Stimulated activated CD4-positive, alpha-beta T cell treated with anti-CD3 and anti-CD28 coated beads, Interleukin-4, amount 100 ng/mL, for 48 hours (primary cell): ENCODE results near the gene ANAPC4.

Experiments used
- DNase-seq, 2 donors: peaks; one replicate each; pipeline ENCODE4 v3.0.0-alpha.2; 2020; ENCODE audit warnings: low read depth in 2 of 2

The ANAPC4 gene

GRCh38 chr4:25437926-25438325, 60.9 kb downstream of the ANAPC4 start:
- no peak for DNase-seq

DNA sequence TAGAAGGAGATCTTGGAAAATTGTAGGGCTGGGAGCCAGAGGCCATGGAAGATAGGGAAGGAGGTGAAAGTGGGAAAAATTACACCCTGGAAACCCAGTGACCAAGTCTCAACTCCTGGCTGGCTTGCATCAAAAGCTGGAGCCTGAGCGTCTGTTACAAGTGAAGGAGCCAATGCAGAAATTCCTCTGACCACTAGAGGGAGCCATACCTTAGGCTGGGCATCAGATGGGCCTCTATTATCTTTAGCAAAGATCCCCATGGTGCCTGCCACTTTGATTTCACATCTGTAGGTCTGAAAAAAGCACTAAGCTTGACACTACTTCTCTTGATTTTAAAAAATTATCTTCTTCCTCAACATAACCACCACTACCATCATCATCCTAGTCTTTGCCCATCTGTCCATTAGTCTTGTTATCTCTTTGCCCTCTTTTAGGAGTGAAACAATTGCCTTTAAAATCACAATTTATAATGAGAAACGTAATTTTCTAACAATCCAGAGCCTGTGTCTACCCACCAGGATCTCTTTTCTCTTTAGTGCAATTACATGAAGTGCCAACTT, 62.9 kb downstream of the ANAPC4 start:
- peak; percentile 35 to 52 for DNase-seq

DNA sequence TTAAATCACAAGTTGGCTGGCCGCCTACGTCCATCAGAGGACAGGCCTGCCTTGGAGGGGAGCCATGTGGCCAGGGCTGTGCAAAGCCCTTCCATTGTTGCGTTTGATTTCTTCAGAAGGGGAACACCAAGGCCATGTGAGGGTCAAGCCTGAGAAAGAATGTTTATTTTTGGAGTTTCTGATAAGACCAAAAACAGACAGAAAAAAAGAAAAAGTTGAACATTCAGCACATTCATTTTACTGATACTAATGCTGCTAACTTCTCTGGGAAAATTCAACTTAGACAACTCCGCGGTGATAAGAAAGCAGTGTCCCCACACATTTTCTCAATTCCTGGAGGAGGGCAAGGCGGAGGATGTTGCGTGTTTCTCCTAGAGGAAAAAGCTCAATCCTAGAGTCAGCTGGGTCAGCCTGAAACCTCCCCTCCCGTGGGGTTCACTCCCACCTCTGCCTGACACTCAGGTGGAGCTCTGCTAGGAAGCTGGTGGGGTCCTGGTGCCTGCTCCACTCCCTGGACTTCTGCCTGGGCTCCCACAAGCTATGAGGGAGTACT, 63.5 kb downstream of the ANAPC4 start:
- DNase-seq: no peak

GRCh38 chr4:25441519-25442117, 64.6 kb downstream of the ANAPC4 start:
- DNase-seq: peak; percentile 5 to 10

DNA sequence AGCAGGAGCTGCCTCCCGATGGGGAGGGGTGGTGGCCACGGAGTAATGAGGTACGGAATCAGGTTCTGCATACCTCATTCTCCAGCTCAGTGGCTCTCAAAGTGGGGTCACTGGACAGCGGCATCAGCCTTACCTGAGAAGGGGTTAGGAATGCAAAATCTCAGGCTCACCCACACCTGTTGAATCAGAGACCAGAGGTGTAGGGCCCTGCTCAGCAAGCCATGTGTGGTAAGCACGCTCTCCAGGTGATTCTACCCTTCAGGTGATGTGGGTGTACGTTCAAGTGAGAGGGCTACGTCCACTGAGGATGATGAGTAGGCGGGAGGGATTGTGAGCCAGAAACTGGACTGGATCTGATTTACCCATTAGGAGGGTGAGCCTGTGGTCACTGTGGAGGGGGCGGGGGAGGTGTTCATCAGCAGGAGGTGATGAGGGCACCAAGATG, 65.8 kb downstream of the ANAPC4 start:
- DNase-seq: no peak

GRCh38 chr4:25443851-25444250, 66.8 kb downstream of the ANAPC4 start:
- DNase-seq: no peak

DNA sequence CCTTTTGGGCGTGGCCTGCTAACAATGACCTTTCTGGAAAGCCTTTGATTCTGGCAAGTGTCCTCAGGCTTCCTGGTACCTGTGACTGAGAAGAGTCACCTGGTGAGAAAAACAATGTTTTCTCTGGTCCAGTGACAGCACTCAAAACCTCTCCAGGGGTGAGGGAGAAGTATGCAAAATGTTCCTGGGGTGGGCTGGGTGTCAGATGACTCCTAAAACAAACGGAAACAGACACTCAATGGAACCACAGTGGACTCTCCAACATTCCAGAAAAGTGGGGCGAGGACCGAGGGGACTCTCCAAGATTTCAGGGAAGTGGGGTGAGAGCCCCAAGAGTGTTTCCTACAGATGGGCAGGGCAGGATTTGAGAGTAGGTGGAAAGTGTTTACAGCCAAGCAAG, 69.5 kb downstream of the ANAPC4 start:
- no peak for DNase-seq

DNA sequence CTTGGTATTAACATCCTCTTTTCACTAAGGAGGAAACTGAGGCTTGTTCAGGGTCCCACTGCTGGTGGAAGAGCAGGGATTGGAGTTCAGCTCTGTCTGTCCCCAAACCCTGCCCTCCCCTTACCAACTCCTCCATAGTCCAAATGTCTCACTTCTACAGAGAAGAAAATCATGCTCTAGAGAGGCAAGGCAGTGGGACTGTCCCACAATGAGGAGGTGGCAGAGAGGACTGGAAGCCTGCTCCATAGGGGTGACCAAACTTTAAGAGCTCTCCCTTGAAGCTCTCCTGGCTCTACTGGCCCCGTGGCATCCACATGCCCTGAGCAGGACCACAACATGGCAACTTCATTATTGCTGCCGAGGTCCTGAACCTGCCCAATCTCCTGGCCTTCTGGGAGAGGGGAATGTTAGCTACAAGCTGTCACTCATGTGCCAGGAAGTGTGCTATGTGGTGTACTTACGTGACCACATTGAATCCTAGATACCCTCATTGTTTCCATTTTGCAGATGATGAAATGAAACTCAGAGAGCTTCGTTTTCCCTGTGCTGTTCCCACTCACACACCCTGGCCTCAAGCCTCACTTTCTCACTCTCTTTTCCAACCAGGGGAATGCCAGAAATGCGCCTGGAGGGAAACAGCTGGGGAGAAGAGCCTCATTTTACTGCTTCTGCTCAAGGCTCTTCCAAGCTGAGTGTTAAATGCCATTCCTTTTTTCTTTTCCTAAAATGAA, 71.5 kb downstream of the ANAPC4 start:
- no peak for DNase-seq

- no peak for DNase-seq
These were observed 72.2 kb downstream of the ANAPC4 start for GRCh38 chr4:25449270-25449669.

- DNase-seq: no peak
These were observed 72.6 kb downstream of the ANAPC4 start for GRCh38 chr4:25449688-25450087.

DNA sequence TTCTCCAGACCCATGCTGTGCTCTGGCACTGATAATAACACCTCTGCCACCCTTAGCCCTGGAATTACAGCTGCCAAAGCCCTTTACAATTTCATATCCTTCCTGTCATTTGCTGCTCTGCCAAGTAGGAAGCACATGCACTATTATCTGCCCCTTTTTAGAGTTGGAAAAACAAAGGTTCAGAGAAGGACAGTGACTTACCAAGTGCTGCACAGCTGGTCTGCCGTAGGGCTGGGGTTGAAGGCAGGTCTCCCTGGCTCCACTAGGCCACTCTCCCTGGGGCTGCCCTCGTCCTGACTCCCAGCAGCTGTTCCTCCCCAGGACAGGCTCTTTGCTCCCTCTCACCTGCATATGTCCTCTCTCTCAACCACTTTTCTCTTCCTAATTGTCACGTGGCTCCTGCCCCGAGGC, 73.4 kb downstream of the ANAPC4 start:
- no peak for DNase-seq

DNA sequence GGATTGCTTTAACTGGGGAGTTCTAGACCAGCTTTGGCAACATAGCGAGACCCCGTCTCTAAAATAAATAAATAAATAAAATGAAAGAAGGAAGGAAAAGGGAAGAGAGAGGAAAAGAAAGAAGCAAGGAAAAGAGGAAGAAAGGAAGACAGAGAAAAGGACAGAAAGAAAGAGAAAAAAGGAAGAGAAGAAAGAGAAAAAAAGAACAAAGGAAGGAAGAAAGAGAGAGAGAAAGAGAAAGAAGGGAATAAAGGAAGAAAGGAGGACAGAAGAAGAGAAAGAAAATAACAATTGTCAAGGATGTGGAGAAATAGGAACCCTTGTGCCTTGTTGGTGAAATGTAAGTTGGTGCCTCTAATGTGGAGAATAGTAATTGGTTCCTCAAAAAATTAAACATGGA, 74.6 kb downstream of the ANAPC4 start:
- DNase-seq: no peak

DNA sequence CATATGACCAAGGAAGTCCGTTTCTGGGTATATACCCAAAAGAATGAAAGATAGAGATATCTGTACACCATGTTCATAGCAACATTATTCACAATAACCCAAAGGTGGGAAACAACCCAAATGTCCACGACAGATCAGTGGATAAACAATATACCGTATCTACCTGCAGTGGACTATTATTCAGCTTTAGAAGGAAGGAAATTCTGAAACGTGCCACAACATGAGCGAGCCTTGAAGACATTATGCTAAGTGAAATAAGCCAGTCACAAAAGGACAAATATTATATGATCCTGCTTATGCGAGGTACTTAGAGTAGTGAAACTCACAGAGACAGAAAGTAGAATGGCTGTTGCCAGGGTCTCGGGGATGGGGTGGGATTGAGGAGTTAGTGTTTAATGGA, 75.0 kb downstream of the ANAPC4 start:
- DNase-seq: no peak

GRCh38 chr4:25454476-25454875, 77.4 kb downstream of the ANAPC4 start:
- no peak for DNase-seq

GRCh38 chr4:25457053-25457715, 80.1 kb downstream of the ANAPC4 start:
- no peak for DNase-seq

- DNase-seq: no peak
These were observed 90.1 kb downstream of the ANAPC4 start for GRCh38 chr4:25466966-25467697.

DNA sequence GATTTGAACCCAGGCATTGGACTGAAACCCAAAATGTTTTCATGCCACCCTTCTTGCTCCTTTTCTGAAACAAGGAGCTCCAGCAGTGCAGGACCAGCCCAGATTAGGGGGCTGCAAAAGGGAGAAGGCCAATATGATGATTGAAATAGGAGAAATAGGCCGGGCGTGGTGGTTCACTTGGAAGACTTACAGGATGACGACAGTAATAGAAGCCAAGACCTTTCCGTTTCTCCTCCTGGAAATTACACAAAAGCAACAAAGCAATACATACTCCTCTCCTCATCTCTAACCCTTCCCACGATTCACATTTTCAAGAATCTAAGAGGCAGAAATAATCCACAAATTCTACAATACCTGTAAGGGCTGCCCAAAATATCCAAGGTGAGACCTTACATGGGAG, 90.8 kb downstream of the ANAPC4 start:
- no peak for DNase-seq
